ENCODE results near the gene LRCOL1.

- no peak for TF ChIP-seq CTCF (IDR thresholded peaks at IDR 0.05; ENCODE audit: borderline replicate concordance, extremely low read depth, low read length, poor library complexity, severe bottlenecking)
- no peak for TF ChIP-seq EZH2 (IDR thresholded peaks at IDR 0.05; ENCODE audit: borderline replicate concordance, low read depth, low read length, severe bottlenecking)
Measured at GRCh38 chr12:132568301-132568700, 42.1 kb downstream of the LRCOL1 start.

Measured in DND-41 (cell line).